ENCODE data around the gene RTN4R. TPM values are rescaled to one million over a fixed set of nuclear protein-coding genes. Genes with fewer than 3 reads are reported as not detected.

RTN4R gene
- total RNA-seq, 1 experiment from 2014 or later = 25.0 TPM

- ChIA-PET CTCF (interaction anchor here (1.1 to 3.6 kb wide), 6 partner anchors 7 to 171 kb away, joined by 3 to 34 read pairs (median 4); no protein-coding TSS in a partner anchor), POLR2A (no interaction called here)
- no peak overlapping the region for H3K27ac Mint-ChIP-seq
- H3K4me1 Mint-ChIP-seq = no peaks in the 10 kb centered on the region
- ATAC-seq (no peak), DNase-seq (ENCODE audit: low spot score) (no peak)
- no peaks in the 10 kb centered on the region for H3K36me3 Mint-ChIP-seq
- no peaks in the 10 kb centered on the region for H3K27me3 Mint-ChIP-seq (ENCODE audit: low read depth)
- no peak overlapping the region for H3K4me3 Mint-ChIP-seq
- H3K9me3 Mint-ChIP-seq = no peaks in the 10 kb centered on the region
- TF ChIP-seq NR1H2 (CRISPR knock-in tag; IDR thresholded peaks at IDR 0.05) (no peak), ATF2 (CRISPR knock-in tag; IDR thresholded peaks at IDR 0.05; ENCODE audit: borderline replicate concordance, low read depth) (no peak), ZBTB43 (CRISPR knock-in tag; IDR thresholded peaks at IDR 0.05) (no peak), ATF1 (CRISPR knock-in tag; IDR thresholded peaks at IDR 0.05) (no peak), USF2 (CRISPR knock-in tag; IDR thresholded peaks at IDR 0.05) (no peak), CDX4 (CRISPR knock-in tag; IDR thresholded peaks at IDR 0.05; ENCODE audit: borderline replicate concordance) (no peak), ZNF671 (CRISPR knock-in tag; IDR thresholded peaks at IDR 0.05) (no peak), NR2C2 (CRISPR knock-in tag; IDR thresholded peaks at IDR 0.05) (no peak), TCF7 (CRISPR knock-in tag; IDR thresholded peaks at IDR 0.05; ENCODE audit: low read depth) (no peak), RELA (CRISPR knock-in tag; IDR thresholded peaks at IDR 0.05; ENCODE audit: borderline replicate concordance) (no peak), ZNF396 (CRISPR knock-in tag; IDR thresholded peaks at IDR 0.05; ENCODE audit: borderline replicate concordance) (no peak), IRF1 (CRISPR knock-in tag; IDR thresholded peaks at IDR 0.05) (no peak), CREM (CRISPR knock-in tag; IDR thresholded peaks at IDR 0.05) (no peak), PRDM15 (CRISPR knock-in tag; IDR thresholded peaks at IDR 0.05) (no peak), HMGXB4 (CRISPR knock-in tag; IDR thresholded peaks at IDR 0.05) (no peak), CTCF (IDR thresholded peaks at IDR 0.05) (no peak)
Measured at GRCh38 chr22:20257212-20258020, 10.7 kb downstream of the RTN4R start.

All from WTC11 (cell line).